K562 (cell line): ENCODE data around the gene HOXD12. TPM values are rescaled to one million over a fixed set of nuclear protein-coding genes. Genes with fewer than 3 reads are reported as not detected.

Experiments
- ATAC-seq: fragments of 200-7000 bp; cut with Tn5 transposase; 3 replicates; pipeline ENCODE4 v1.9.1; 2020; ENCODE audit warnings: moderate library complexity
- BruUV-seq: library from RNA; stranded (reverse); fragments of 400-500 nt; replicated peaks from 2 replicates; lab custom pipeline; 2021; lab: Mats Ljungman, UMichigan
- CTCF ChIA-PET: fragments of 300-600 bp; formaldehyde crosslinking; extraction: SDS; loops from one replicate; lab custom pipeline; 2021; ENCODE audit warnings: low intra/inter-chr PET ratio; lab: Yijun Ruan, JAX
- POLR2A ChIA-PET: fragments of 300-600, 350-650 bp; sonication (Branson Sonifier 250); formaldehyde crosslinking; extraction: SDS; loops from one replicate; lab custom pipeline; 2021; ENCODE audit warnings: antibody characterized with exemption, inconsistent platforms; lab: Yijun Ruan, JAX
- DNase-seq, 4 experiments: peaks; one replicate each; pipeline versions ENCODE4 v3.0.0 to v3.0.0-alpha.2; 2011 to 2018; ENCODE audit warnings: low spot score in 3 of 4, mixed read lengths in 3 of 4; ENCODE audit errors: extremely low read depth in 1 of 4
- FAIRE-seq: peaks from 2 replicates; lab custom pipeline; 2011; peaks lifted over from hg19 to GRCh38; lab: Jason Lieb, UNC
- H2AFZ ChIP-seq: 2 replicates; pipeline ENCODE4 v1.6.0; 2011; ENCODE audit warnings: low read depth, low read length, control low read depth, inconsistent platforms
- H3K27ac ChIP-seq: fragments of 200-600 bp; 3 replicates; pipeline ENCODE4 v1.8.0; 2011; ENCODE audit warnings: low read depth, mild to moderate bottlenecking, control low read depth, inconsistent platforms, low read length, moderate library complexity, mixed read lengths; ENCODE audit errors: extremely low read depth
- H3K27me3 ChIP-seq, 2 experiments: fragments of 300-600 bp in 1 of 2; 2 replicates in 1 of 2; 3 replicates in 1 of 2; pipeline versions ENCODE4 v1.6.0 to v1.8.0; 2011; ENCODE audit warnings: inconsistent platforms in 2 of 2, low read length in 2 of 2, mild to moderate bottlenecking in 1 of 2, mixed read lengths in 1 of 2, moderate library complexity in 1 of 2; ENCODE audit not compliant: control insufficient read depth in 2 of 2, insufficient read depth in 2 of 2
- H3K36me3 ChIP-seq: fragments of 300-600 bp; 3 replicates; pipeline ENCODE4 v1.8.0; 2011; ENCODE audit warnings: mild to moderate bottlenecking, low read length, inconsistent platforms; ENCODE audit not compliant: control insufficient read depth, insufficient read depth
- H3K4me1 ChIP-seq, 2 experiments: fragments of 200-600 bp in 1 of 2; replicated peaks in 1 of 2; 2 replicates in 1 of 2; 3 replicates in 1 of 2; pipeline versions ENCODE4 v1.5.1 to v1.8.0; 2011; ENCODE audit warnings: inconsistent platforms in 2 of 2, low read length in 2 of 2, mild to moderate bottlenecking in 1 of 2, mixed read lengths in 1 of 2, moderate library complexity in 1 of 2; ENCODE audit not compliant: control insufficient read depth in 2 of 2, insufficient read depth in 2 of 2
- H3K4me2 ChIP-seq: 2 replicates; pipeline ENCODE4 v1.6.1; 2011; ENCODE audit warnings: low read length, control low read depth, inconsistent platforms, mixed read lengths; ENCODE audit not compliant: insufficient read depth
- H3K4me3 ChIP-seq: fragments of 200-600 bp; sonication (generic), shearing (Covaris generic); 2 replicates; pipeline ENCODE4 v1.5.1; 2016; ENCODE audit warnings: control low read depth, inconsistent platforms
- H3K79me2 ChIP-seq: fragments of 200-600 bp; 3 replicates; pipeline ENCODE4 v1.8.0; 2011; ENCODE audit warnings: low read length, inconsistent platforms; ENCODE audit not compliant: control insufficient read depth, insufficient read depth
- H3K9ac ChIP-seq, 2 experiments: 2 replicates each; pipeline versions ENCODE4 v1.6.0 to v1.6.1; 2011; ENCODE audit warnings: low read depth in 2 of 2, low read length in 2 of 2, control low read depth in 1 of 2, inconsistent platforms in 1 of 2, mild to moderate bottlenecking in 1 of 2, mixed read lengths in 1 of 2; ENCODE audit not compliant: insufficient read depth in 1 of 2
- H3K9me1 ChIP-seq: one replicate; pipeline ENCODE4 v1.6.0; 2011; ENCODE audit warnings: inconsistent platforms, mild to moderate bottlenecking, low read length, moderate library complexity; ENCODE audit not compliant: control insufficient read depth, insufficient read depth
- H3K9me3 ChIP-seq: replicated peaks from 2 replicates; pipeline ENCODE4 v1.5.1; 2011; ENCODE audit warnings: low read depth, low read length, inconsistent platforms; ENCODE audit not compliant: control insufficient read depth, insufficient read depth
- H4K20me1 ChIP-seq: replicated peaks from 2 replicates; pipeline ENCODE4 v1.6.1; 2011; ENCODE audit warnings: low read length, inconsistent platforms, mixed read lengths; ENCODE audit not compliant: control insufficient read depth, insufficient read depth
- TFE3 ChIP-seq: fragments of 450-650 bp; formaldehyde crosslinking; IDR thresholded peaks from 2 replicates; pipeline ENCODE4 v1.4.0; 2020; ENCODE audit warnings: mild to moderate bottlenecking, mixed read lengths
- USF1 ChIP-seq: sonication (generic); formaldehyde crosslinking; IDR thresholded peaks from 2 replicates; pipeline ENCODE4 v1.9.0; 2022; ENCODE audit warnings: mild to moderate bottlenecking, missing genetic modification reagents
- whole genome bisulfite sequencing: fragments of 100-300 bp; shearing (Covaris generic); methylation state at CpG from one replicate; pipeline ENCODE4 v1.1.6; 2016; ENCODE audit warnings: low coverage, mixed read lengths; ENCODE audit not compliant: insufficient coverage; ENCODE audit errors: missing lambda C conversion rate; 5-methylcytosine and 5-hydroxymethylcytosine counted together
- in situ Hi-C: fragments of 300-500 bp; cut with MboI; formaldehyde crosslinking; loops from 4 replicates; pipeline ENCODE4 v1.15.0; 2018; ENCODE audit warnings: inconsistent platforms, mixed read lengths
- intact Hi-C: fragments of 100-400 bp; cut with micrococcal nuclease; formaldehyde crosslinking; loops from 2 replicates; pipeline ENCODE4 v1.14.2; 2022
- polyA plus RNA-seq, 8 experiments: library from polyadenylated mRNA; depleted of rRNA in 4 of 8; stranded (reverse) in 5 of 8; unstranded in 3 of 8; fragments of >200 nt; fragmentation: Nextera tagmentation in 2 of 8; fragmentation: Illumina TruSeq in 1 of 8; extraction: Ambion mirVana in 2 of 8; extraction: Trizol in 1 of 8; gene quantifications; 2 replicates each; pipeline versions ENCODE4 v1.2.1 to v1.2.3, GENCODE V29; 2011 to 2014; ENCODE audit warnings: inconsistent platforms in 1 of 8, missing spikeins in 1 of 8
- total RNA-seq, 7 experiments: library from RNA; depleted of rRNA in 6 of 7; stranded (reverse); fragments of >200 nt in 6 of 7; fragmentation: Illumina TruSeq in 2 of 7; extraction: Trizol in 2 of 7; gene quantifications; 2 replicates each; pipeline versions ENCODE4 v1.2.1 to v1.2.3, GENCODE V29; 2011 to 2021; ENCODE audit warnings: low replicate concordance in 1 of 7

The HOXD12 gene
- total and polyA plus RNA-seq, 9 of the 15 experiments (the other 6 are each of a cell fraction or from before 2014, with no cell fraction given) = not detected

GRCh38 chr2:176122052-176122682 is 22.6 kb downstream of the HOXD12 start:
- FAIRE-seq (no peak), ATAC-seq (no peak), DNase-seq (no peak)
- no peak for TF ChIP-seq TFE3 (CRISPR knock-in tag)
- TF ChIP-seq USF1 (CRISPR knock-in tag) = 0 out of 2 replicates have a peak, but pooled peaks have one; percentile 32
- Histone ChIP-seq H3K4me3 (no peak overlapping the region), H3K27ac (no peak overlapping the region), H4K20me1 (peaks cover 3% of the 10 kb centered on the region; the same call in 1 of the 2 replicates), H3K4me2 (no peak overlapping the region), H3K9me3 (no peaks in the 10 kb centered on the region), H3K27me3 (peaks cover 73 to 74% of the 10 kb centered on the region in 2 experiments), H3K4me1 (peaks cover 0 to 23% of the 10 kb centered on the region in 2 experiments; a peak in 2 of 5 replicates), H3K9me1 (no peaks in the 10 kb centered on the region), H3K36me3 (no peaks in the 10 kb centered on the region), H2AFZ (no peak overlapping the region), H3K79me2 (no peaks in the 10 kb centered on the region), H3K9ac (no peak overlapping the region)
- BruUV-seq = no TSS peak
- ChIA-PET POLR2A (no interaction called here), CTCF (no interaction called here)
- in situ Hi-C loops = no loop called here
- intact Hi-C loops = no loop called here
- 22% methylated on average over 46 of the region's 47 CpGs for WGBS
